DMS153 treated with DMSO at 0.1 percent for 48 hours (cell line): ENCODE results near the gene EMCN.
"Not testable (repeated sequence)": the region's sequence is repeated elsewhere in the genome, so short reads cannot be mapped to it uniquely, and the experiment has no call there.

Experiments
- DNase-seq: peaks from one replicate; lab custom pipeline; 2025; ENCODE audit not compliant: unreplicated experiment; lab: John Stamatoyannopoulos, UW

The EMCN gene

DNA sequence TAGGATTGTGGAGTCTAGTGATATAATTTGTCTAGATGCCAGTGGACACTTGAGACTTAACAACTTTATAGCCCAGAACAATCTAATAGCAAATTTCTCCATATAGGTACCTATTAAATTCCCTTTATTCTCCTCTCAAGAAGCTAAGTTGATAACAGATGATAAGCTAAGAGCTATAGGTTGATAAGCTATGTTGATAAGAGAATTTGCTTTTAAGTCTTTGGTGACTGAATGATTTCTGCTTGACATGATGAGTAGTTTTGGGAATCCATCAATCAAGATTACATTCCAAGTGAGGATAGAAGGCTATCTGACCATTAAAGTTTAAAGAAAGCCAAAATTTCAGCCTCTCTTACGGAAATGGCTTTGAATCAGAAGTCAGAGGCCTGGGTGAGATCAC lies 131.6 kb downstream of the EMCN start:
- DNase-seq, result no peak

DNA sequence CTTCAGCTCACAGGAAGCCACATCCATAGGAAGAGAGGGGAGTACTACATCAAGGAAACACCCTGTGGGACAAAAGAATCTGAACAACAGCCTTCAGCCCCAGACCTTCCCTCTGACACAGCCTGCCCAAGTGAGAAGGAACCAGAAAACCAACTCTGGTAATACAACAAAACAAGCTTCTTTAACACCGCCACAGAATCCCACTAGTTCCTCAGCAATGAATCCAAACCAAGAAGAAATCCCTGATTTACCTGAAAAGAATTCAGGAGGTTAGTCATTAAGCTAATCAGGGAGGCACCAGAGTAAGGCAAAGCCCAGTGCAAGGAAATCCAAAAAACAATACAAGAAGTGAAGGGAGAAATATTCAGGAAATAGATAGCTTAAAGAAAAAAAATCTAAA lies 137.4 kb downstream of the EMCN start:
- DNase-seq, result not testable (repeated sequence)

DNA sequence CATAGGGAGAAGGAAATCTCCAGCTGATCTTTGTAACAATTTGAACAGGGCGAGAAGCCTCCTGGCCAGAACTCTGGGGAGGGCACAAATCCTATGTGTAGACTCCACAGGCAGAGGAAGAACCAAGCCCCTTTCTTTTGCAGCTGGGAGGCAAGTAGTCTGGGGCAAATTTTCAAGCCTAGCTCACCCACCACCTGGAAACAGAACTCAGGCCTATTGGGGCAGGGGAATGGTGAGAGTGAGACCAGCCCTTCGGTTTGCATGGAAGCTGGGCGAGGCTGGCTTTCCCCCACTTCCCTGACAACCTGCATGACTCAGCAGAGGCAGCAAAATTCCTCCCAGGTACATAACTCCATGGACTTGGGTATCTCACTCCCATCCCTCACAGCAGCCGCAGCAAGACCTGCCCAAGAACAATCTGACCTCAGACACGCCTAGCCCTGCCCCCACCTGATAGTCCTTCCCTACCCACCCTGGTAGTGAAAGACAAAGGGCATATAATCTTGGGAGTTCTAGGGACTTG lies 138.2 kb downstream of the EMCN start:
- no peak for DNase-seq

DNA sequence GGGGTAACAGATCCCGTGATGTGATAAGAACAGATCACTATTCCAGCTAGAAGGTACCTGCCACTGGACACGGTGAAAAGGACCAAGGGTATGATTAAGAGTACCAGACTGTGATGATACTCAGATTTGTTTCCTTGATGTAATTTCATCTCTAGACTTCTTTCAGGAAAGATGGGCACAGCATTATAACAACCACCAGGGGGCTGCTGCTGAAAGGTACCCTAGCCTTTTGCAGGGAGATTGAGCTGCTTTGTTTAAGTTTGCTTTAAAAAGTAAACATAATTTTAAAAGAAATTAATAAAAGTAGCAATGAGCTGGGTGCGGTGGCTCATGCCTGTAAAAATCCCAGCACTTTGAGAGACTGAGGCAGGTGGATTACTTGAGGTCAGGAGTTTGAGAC lies 145.4 kb downstream of the EMCN start:
- DNase-seq, result no peak

DNA sequence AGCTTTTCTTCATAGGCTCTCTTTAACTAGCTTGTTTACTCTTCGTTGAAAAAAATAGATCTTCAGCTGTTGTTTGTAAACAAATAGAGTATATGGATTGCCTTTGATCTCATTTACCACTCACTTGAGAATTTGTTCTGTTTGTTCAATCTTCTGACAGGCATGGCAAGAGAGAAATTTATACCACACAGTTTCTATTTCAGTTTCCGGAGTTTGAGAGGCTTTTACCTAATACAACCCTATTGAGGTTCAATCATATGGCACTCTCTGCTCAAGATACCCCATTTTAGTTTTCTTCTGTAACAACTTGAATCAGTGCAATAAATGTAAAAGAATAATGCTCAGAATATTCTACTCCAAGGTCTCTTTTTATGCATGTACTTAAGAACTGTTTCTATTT lies 148.0 kb downstream of the EMCN start:
- DNase-seq, result no peak

DNA sequence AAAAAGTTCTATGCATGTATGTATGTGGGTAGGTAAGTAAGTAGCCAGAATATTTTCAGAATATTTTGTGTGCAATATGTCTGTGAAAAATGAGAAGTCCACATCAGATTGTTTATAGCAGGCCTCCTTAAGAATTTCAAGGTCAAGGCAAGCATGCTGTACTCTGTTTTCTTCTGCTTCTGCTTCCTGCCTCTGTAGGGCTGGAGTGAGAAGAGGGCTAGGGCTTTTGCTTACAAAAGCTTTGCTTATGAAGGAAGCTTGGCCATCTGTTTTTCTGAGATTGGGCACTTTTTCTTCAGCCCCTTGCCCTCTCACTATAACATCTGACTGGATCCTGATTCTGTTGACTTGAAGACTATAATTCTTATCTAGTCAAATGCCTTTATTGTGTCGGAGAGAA lies 150.4 kb downstream of the EMCN start:
- DNase-seq, result no peak

DNA sequence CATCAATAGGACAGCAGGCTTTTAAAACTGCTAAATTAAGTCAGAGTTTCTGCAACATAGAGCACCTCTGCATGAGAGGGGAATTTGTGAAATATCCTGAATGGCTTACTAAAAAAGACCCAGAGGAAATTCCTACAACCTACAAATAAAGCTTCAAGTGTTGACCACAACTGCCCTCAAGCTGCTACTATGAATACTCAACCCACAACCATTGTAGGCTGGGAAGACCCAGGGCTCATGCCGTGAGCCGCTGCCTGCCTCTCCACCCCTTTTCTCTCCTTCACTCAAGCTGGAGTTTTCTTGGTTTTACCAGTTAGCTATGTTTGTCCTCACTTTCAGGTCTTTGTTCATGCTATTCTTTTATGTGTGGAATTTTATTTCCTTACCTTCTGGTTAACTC lies 151.6 kb downstream of the EMCN start:
- DNase-seq, result no peak

DNA sequence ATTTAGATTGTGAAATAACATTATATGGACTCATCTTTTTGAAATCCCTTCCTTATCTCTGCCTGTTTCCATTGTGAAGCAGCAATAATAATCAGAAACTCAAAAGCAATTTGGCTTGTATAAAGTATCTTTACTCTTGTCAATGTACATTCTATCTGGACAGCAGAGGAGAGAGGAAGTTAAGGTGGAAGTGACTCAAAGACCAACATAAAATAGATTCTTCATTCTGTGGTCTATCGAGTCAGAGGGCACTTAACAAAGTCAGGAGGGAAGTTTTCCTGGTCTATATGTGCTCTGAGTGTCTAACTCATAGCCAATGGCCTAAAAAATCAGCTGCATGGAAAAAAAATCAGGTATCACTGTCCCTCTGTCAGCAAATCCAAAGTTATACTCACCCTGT lies 155.5 kb downstream of the EMCN start:
- DNase-seq, result no peak

DNA sequence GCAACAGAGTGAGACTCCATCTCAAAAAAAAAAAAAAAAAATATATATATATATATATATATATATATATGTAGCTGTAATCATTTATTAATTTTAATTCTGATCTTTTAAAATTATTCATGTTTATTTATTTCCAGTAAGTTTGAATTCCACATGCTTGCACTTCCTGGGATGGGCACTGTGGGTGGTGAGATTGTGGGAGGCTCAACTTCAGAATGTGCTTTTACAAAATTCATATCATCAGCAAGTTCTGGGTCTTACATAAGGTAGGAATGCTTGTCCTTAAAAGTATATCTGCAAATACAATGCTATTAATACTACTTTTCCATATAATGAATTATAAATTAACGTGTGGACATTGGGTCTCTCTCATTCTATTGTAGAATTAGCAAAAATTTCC lies 156.5 kb downstream of the EMCN start:
- DNase-seq, result no peak

DNA sequence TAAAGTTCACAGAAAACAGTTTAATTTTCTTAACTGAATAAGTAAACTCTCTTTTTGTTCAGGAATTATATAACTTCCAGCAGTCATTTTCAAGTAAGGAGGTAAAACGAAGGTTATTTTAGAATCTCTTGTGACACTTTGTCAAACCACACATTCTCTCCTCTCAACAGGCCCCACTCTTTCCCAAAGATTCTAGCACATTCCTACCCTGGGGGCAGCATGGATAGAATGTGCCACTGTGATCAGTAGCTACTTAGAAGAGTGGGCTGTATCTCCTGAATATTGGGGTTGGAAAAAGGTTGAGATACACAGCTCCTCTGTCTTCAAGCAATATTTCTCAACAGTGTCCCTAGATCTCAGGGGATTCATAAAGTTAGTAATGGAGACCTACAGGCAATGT lies 157.6 kb downstream of the EMCN start:
- no peak for DNase-seq

DNA sequence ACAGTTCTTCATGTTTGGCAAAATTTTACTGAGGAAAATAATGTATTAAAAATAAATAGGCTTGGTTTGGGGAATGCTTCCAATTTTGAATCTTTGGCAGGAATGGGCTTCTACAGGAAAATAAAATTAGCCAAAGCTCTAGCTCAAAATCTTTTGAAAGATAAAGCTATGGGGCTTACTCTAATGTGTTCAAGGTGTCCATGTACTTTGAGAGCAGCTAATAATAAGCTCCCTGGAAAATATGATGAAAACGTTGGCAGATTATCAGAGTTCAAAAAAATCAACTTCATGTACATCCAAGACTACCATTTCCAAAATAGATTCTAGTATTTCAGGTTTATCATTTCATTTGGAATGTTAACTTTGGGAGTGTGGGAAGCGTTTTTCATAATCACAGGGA lies 158.4 kb downstream of the EMCN start:
- no peak for DNase-seq

DNA sequence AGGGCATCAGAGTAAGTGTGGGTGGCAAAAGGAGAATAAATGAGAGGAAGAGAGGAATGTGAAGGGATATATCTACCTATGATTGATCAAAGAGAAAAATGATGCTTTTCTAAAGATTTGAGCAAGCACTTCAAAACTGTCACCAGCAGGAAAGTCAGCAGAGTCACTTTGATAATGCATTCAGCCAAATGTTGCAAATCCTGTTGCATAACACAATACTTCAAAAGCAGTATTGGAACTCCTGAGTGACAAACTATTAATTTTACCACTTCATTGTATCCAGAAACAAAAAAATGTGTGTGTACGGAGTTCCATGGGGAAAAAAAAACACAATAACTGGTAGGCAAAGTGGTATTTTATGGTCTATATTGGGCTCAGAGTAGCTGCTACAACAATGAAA lies 160.3 kb downstream of the EMCN start:
- no peak for DNase-seq

DNA sequence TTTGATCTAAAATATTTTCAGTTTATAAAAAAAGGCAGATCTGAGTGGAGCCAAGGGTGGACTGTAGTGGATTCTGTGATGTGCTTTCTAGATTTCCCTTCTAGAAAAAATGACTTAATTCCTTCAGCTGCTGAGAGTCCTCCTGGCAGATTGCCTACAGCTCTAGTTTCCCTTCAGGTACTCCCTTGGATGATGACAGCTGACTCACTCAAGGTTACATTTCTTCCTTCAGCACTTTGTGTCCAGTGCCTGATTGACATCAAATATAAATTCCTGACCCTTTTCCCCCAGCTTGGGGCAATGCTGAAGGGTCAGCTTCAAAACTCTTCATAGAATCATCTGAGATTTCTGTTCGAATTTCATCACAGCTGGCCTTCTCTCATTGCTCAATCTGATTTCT lies 161.7 kb downstream of the EMCN start:
- DNase-seq, result no peak

DNA sequence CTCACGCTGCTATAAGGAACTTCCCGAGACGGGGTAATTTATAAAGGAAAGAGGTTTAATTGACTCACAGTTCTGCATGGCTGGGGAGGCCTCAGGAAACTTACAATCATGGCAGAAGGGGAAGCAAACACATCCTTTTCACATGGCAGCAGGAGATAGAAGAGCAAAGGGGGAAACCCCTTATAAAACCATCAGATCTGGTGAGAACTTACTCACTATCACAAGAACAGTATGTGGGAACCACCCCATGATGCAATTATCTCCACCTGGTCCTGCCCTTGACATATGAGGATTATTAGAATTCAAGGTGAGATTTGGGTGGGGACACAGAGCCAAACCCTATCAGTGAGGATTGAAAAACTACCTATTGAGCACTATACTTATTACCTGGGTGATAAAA lies 165.5 kb downstream of the EMCN start:
- DNase-seq, result not testable (repeated sequence)

DNA sequence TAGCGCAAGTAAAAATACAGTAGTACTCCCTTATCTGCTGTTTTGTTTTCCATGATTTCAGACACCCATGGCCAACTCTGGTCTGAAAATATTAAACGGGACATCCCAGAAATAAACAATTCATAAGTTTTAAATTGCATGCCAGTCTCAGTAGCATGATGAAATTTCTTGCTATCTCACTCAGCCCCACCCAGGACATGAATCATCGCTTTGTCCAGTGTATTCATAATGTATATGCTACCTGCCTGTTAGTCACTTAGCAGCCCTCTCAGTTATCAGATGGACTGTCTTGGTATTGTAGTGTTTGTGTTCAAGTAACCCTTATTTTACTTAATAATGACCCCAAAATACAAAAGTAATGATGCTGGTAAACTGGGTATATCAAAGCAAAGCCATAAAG lies 169.3 kb downstream of the EMCN start:
- no peak for DNase-seq

DNA sequence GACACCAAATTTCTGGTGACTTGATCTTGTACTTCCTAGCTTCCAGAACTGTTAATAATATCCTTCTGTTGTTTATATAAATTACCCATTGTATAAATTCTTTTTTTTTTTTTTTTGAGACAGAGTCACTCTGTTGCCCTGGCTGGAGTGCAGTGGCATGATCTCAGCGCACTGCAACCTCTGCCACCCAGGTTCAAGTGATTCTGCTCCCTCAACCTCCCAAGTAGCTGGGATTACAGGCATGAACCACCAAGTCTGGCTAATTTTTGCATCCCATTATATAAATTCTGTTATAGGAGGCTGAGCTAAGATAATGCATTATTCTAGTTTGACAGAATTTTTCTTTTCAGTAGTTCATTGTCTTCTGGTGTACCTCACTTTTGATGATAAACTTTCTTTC lies 170.6 kb downstream of the EMCN start:
- DNase-seq, result no peak

DNA sequence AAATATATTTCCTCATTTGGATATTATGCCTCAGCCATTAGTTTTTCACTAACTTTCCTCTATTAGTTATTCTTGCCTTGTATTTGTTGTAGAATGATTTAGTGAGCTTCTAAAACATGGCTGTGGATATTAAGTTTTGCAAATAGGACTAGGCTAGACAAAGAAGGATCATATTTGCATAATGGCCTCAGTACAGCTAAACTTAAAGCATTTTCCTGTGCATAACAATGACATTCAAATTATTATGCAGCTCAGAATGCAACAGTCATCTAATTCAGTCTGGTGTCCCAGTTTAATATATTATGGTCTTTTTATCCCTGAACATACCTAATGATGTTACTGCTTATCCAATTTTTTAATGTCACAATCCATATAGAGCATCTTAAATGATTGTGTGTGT lies 172.2 kb downstream of the EMCN start:
- DNase-seq, result no peak
